Karpas-422 (cell line): ENCODE measurements around the gene WDR17. TPM values are rescaled to one million over a fixed set of nuclear protein-coding genes. Genes with fewer than 3 reads are reported as not detected.

Source experiments
- DNase-seq: peaks from one replicate; pipeline ENCODE4 v3.0.0-alpha.2; 2015
- H2AFZ ChIP-seq: fragments of 200-600 bp; sonication (generic); 2 replicates; pipeline ENCODE4 v1.6.1; 2014; ENCODE audit warnings: antibody characterized with exemption, low read length, mixed read lengths
- H3K27ac ChIP-seq: fragments of 200-600 bp; sonication (generic); 2 replicates; pipeline ENCODE4 v1.5.1; 2014; ENCODE audit warnings: mild to moderate bottlenecking, low read length, moderate library complexity
- H3K27me3 ChIP-seq: fragments of 200-600 bp; sonication (generic); 2 replicates; pipeline ENCODE4 v1.6.1; 2014; ENCODE audit warnings: low read length, mixed read lengths
- H3K36me3 ChIP-seq: fragments of 200-600 bp; sonication (generic); 2 replicates; pipeline ENCODE4 v1.6.1; 2014; ENCODE audit warnings: low read length, mixed read lengths; ENCODE audit not compliant: insufficient read depth
- H3K4me1 ChIP-seq: fragments of 200-600 bp; sonication (generic); 2 replicates; pipeline ENCODE4 v1.6.1; 2014; ENCODE audit warnings: mild to moderate bottlenecking, low read length, mixed read lengths
- H3K4me2 ChIP-seq: fragments of 200-600 bp; sonication (generic); 2 replicates; pipeline ENCODE4 v1.6.1; 2014; ENCODE audit warnings: low read length, low read depth, mild to moderate bottlenecking; ENCODE audit not compliant: poor library complexity, severe bottlenecking
- H3K4me3 ChIP-seq: fragments of 200-600 bp; sonication (generic); 2 replicates; pipeline ENCODE4 v1.5.1; 2014; ENCODE audit warnings: mild to moderate bottlenecking, antibody characterized with exemption, low read length, mixed read lengths
- H3K79me2 ChIP-seq: fragments of 200-600 bp; sonication (generic); 2 replicates; pipeline ENCODE4 v1.6.1; 2014; ENCODE audit warnings: mild to moderate bottlenecking, low read length, mixed read lengths
- H3K9ac ChIP-seq: fragments of 200-600 bp; sonication (generic); 2 replicates; pipeline ENCODE4 v1.6.0; 2014; ENCODE audit warnings: low read length
- H3K9me2 ChIP-seq: fragments of 200-600 bp; sonication (generic), shearing (Covaris generic); replicated peaks from 2 replicates; pipeline ENCODE4 v1.6.0; 2014; ENCODE audit warnings: mild to moderate bottlenecking, low read length, moderate library complexity; ENCODE audit not compliant: insufficient read depth
- H3K9me3 ChIP-seq: fragments of 300-700, 200-600 bp; sonication (generic); 2 replicates; pipeline ENCODE4 v1.6.1; 2014; ENCODE audit warnings: low read length, mixed read lengths
- H4K20me1 ChIP-seq: fragments of 200-600 bp; sonication (generic); 2 replicates; pipeline ENCODE4 v1.6.1; 2014; ENCODE audit warnings: mild to moderate bottlenecking, antibody characterized with exemption, low read length, low read depth; ENCODE audit not compliant: insufficient read depth
- total RNA-seq: library from RNA; depleted of rRNA; stranded (reverse); fragments of >200 nt; shearing (Covaris generic); gene quantifications from 2 replicates; pipeline ENCODE4 v1.2.3, GENCODE V29; 2014; ENCODE audit warnings: low replicate concordance

The WDR17 gene
- total RNA-seq, 1 experiment from 2014 or later = 3.8 TPM

DNA sequence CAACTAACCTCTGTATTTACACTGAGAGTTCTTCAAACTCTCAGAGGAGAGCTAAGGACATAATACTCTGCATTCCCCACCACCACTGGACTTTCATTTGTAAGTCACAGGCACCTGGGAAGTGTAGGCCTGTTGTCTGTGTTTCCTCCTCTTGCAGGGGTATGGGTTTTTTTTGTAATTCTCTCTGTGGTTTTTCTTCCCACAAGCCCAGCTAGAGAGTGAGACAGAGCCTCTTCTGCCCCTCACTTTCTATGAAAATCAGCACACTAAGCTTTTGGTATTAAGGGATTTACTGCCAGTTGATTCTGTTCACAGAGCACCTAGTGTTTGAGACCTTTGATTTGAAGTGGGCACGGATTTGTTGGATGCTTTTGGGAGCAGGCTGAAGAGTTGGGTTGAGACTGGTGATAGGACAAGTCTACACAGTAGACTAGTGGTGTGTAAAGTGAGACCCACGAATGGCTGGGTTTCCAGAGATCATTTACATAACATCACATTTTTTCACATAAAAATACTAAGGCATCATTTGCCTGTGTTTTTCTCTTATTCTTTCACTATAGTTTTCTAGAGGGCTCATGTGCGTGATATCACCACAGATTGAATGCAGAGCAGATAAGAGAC is 28.9 kb upstream of the WDR17 start:
- Histone ChIP-seq H4K20me1 (no peaks in the 10 kb centered on the region), H3K9me2 (no peaks in the 10 kb centered on the region), H3K27me3 (no peaks in the 10 kb centered on the region), H3K9ac (no peak overlapping the region), H3K79me2 (no peaks in the 10 kb centered on the region), H3K27ac (no peak overlapping the region), H2AFZ (no peak overlapping the region), H3K4me2 (no peak overlapping the region), H3K4me1 (no peaks in the 10 kb centered on the region), H3K36me3 (no peaks in the 10 kb centered on the region), H3K9me3 (no peaks in the 10 kb centered on the region), H3K4me3 (no peak overlapping the region)
- no peak for DNase-seq

GRCh38 chr4:176038789-176039188 is 26.9 kb upstream of the WDR17 start:
- no peaks in the 10 kb centered on the region for H3K27me3 ChIP-seq
- no peak overlapping the region for H2AFZ ChIP-seq
- H4K20me1 ChIP-seq = no peaks in the 10 kb centered on the region
- DNase-seq = no peak
- no peaks in the 10 kb centered on the region for H3K4me1 ChIP-seq
- H3K9me3 ChIP-seq = no peaks in the 10 kb centered on the region
- no peak overlapping the region for H3K27ac ChIP-seq
- H3K36me3 ChIP-seq = no peaks in the 10 kb centered on the region
- H3K79me2 ChIP-seq = no peaks in the 10 kb centered on the region
- no peaks in the 10 kb centered on the region for H3K9me2 ChIP-seq
- no peak overlapping the region for H3K9ac ChIP-seq
- H3K4me3 ChIP-seq = no peak overlapping the region
- no peak overlapping the region for H3K4me2 ChIP-seq

- Histone ChIP-seq H3K4me2 (no peak overlapping the region), H2AFZ (no peak overlapping the region), H3K9ac (no peak overlapping the region), H3K9me3 (no peaks in the 10 kb centered on the region), H3K36me3 (no peaks in the 10 kb centered on the region), H3K27me3 (no peaks in the 10 kb centered on the region), H3K27ac (no peak overlapping the region), H3K79me2 (no peaks in the 10 kb centered on the region), H3K4me1 (no peaks in the 10 kb centered on the region), H4K20me1 (no peaks in the 10 kb centered on the region), H3K4me3 (no peak overlapping the region), H3K9me2 (no peaks in the 10 kb centered on the region)
- DNase-seq = no peak
Measured at GRCh38 chr4:176042195-176042594, 23.4 kb upstream of the WDR17 start.

- Histone ChIP-seq H3K27me3 (no peaks in the 10 kb centered on the region), H4K20me1 (no peaks in the 10 kb centered on the region), H3K9me2 (no peaks in the 10 kb centered on the region), H3K4me1 (no peaks in the 10 kb centered on the region), H2AFZ (no peak overlapping the region), H3K79me2 (no peaks in the 10 kb centered on the region), H3K27ac (no peak overlapping the region), H3K4me2 (no peak overlapping the region), H3K36me3 (no peaks in the 10 kb centered on the region), H3K9me3 (no peaks in the 10 kb centered on the region), H3K4me3 (no peak overlapping the region), H3K9ac (no peak overlapping the region)
- no peak for DNase-seq
Measured at GRCh38 chr4:176043838-176044588, 21.6 kb upstream of the WDR17 start.

DNA sequence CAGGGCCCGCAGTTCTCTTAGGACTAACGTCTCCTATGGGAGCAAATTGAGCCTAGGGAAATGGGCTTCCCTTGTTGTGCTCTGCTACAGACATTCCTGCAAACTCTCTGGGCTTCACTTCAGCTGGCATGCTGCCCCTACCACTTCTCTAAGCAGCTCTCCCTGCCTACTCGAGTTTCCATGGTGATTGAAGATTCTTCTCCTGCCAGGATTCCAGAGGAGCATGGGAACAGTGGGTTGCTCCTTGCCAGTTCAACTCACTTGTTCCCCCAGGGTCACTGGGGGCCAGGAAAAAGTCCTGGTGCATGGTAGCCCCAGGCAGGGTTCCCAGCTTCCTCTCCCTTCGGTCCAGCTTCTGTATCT is 21.1 kb upstream of the WDR17 start:
- DNase-seq = no peak
- Histone ChIP-seq H3K79me2 (no peaks in the 10 kb centered on the region), H3K27me3 (no peaks in the 10 kb centered on the region), H3K9me2 (no peaks in the 10 kb centered on the region), H4K20me1 (no peaks in the 10 kb centered on the region), H2AFZ (no peak overlapping the region), H3K4me3 (no peak overlapping the region), H3K4me2 (no peak overlapping the region), H3K9me3 (no peaks in the 10 kb centered on the region), H3K4me1 (no peaks in the 10 kb centered on the region), H3K27ac (no peak overlapping the region), H3K36me3 (no peaks in the 10 kb centered on the region), H3K9ac (no peak overlapping the region)

DNA sequence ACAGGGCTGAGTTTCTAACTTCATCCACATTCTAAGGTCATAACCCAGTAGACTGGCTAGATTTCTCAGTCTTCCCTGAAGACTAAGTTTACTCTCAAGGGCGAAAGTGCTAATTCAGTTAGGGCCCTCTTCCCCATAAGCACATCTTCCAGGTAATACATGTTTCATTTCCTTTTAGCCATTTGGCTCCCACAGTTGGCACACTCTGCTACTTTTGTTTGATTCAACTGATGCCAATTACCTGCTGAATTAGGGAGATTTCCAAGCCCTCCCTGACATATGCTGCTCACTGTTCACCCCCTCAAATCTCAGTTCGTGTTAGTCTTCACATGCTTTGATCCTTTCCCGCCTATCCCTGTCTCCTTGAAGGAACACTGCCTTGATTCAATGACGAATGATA is 17.0 kb upstream of the WDR17 start:
- Histone ChIP-seq H3K4me3 (no peak overlapping the region), H3K9ac (no peak overlapping the region), H3K4me1 (no peaks in the 10 kb centered on the region), H4K20me1 (no peaks in the 10 kb centered on the region), H3K9me3 (no peaks in the 10 kb centered on the region), H3K27me3 (no peaks in the 10 kb centered on the region), H2AFZ (no peak overlapping the region), H3K27ac (no peak overlapping the region), H3K4me2 (no peak overlapping the region), H3K36me3 (no peaks in the 10 kb centered on the region), H3K79me2 (no peaks in the 10 kb centered on the region), H3K9me2 (no peaks in the 10 kb centered on the region)
- no peak for DNase-seq

- H3K4me1 ChIP-seq = no peaks in the 10 kb centered on the region
Measured at GRCh38 chr4:176052744-176053143, 12.9 kb upstream of the WDR17 start.

GRCh38 chr4:176053785-176054184 is 11.9 kb upstream of the WDR17 start:
- no peaks in the 10 kb centered on the region for H3K27me3 ChIP-seq
- DNase-seq = no peak
- H3K4me2 ChIP-seq = no peak overlapping the region
- H3K4me1 ChIP-seq = no peaks in the 10 kb centered on the region
- no peaks in the 10 kb centered on the region for H3K79me2 ChIP-seq
- no peak overlapping the region for H2AFZ ChIP-seq
- H3K9me3 ChIP-seq = no peaks in the 10 kb centered on the region
- H3K4me3 ChIP-seq = no peak overlapping the region
- no peak overlapping the region for H3K9ac ChIP-seq
- no peaks in the 10 kb centered on the region for H4K20me1 ChIP-seq
- no peaks in the 10 kb centered on the region for H3K9me2 ChIP-seq
- H3K27ac ChIP-seq = no peak overlapping the region
- H3K36me3 ChIP-seq = no peaks in the 10 kb centered on the region

More at GRCh38 chr4:176052744-176053143, 12.9 kb upstream of the WDR17 start:
- H3K9me3 ChIP-seq = no peaks in the 10 kb centered on the region
- H3K36me3 ChIP-seq = no peaks in the 10 kb centered on the region
- no peak overlapping the region for H2AFZ ChIP-seq
- H3K4me3 ChIP-seq = no peak overlapping the region
- no peaks in the 10 kb centered on the region for H3K27me3 ChIP-seq
- H3K9ac ChIP-seq = no peak overlapping the region
- DNase-seq = no peak
- no peaks in the 10 kb centered on the region for H3K9me2 ChIP-seq
- no peaks in the 10 kb centered on the region for H4K20me1 ChIP-seq
- no peak overlapping the region for H3K27ac ChIP-seq
- H3K79me2 ChIP-seq = no peaks in the 10 kb centered on the region
- H3K4me2 ChIP-seq = no peak overlapping the region
